Gastrocnemius medialis (tissue), 4 donors: ENCODE results near the gene KPNA1. TPM values are rescaled to one million over a fixed set of nuclear protein-coding genes. Genes with fewer than 3 reads are reported as not detected.

ENCODE experiments used
- ATAC-seq, 2 donors: fragments of 150-250 bp; one replicate each; pipeline ENCODE4 v1.9.1; 2016
- DNase-seq, 2 donors: peaks; one replicate each; pipeline ENCODE4 v3.0.0-alpha.2; 2019
- H3K27ac ChIP-seq, 4 donors: fragments of 200-600 bp; sonication (generic); 1 replicate in 1 of 4; 2 replicates in 3 of 4; pipeline ENCODE4 v1.5.1; 2016 to 2018; ENCODE audit warnings: mild to moderate bottlenecking in 2 of 4, moderate library complexity in 1 of 4
- H3K27me3 ChIP-seq, 3 donors: fragments of 200-600 bp; sonication (generic) in 2 of 3; 1 replicate in 1 of 3; 2 replicates in 2 of 3; pipeline versions ENCODE4 v1.5.1 to v1.6.0; 2016 to 2019; ENCODE audit warnings: mild to moderate bottlenecking in 1 of 3, moderate library complexity in 1 of 3
- H3K36me3 ChIP-seq, 2 donors: fragments of 200-600 bp; sonication (generic) in 1 of 2; one replicate each; pipeline ENCODE4 v1.5.1; 2017 to 2018
- H3K4me1 ChIP-seq, 2 donors: fragments of 200-600 bp; sonication (generic) in 1 of 2; one replicate each; pipeline ENCODE4 v1.5.1; 2016 to 2017; ENCODE audit warnings: mild to moderate bottlenecking in 2 of 2
- H3K4me3 ChIP-seq, 4 donors: fragments of 200-600 bp; sonication (generic) in 3 of 4; 1 replicate in 1 of 4; 2 replicates in 3 of 4; pipeline ENCODE4 v1.5.1; 2016 to 2019; ENCODE audit warnings: mild to moderate bottlenecking in 2 of 4
- H3K9me3 ChIP-seq, 3 donors: fragments of 200-600 bp; sonication (generic) in 2 of 3; 1 replicate in 1 of 3; 2 replicates in 2 of 3; pipeline ENCODE4 v1.5.1; 2016 to 2019
- CTCF ChIP-seq, 5 experiments: fragments of 450-650 bp in 3 of 5; fragments of 200-600 bp in 2 of 5; sonication (generic) in 2 of 5; IDR thresholded peaks in 4 of 5; conservative IDR thresholded peaks in 1 of 5; 1 replicate in 4 of 5; 2 replicates in 1 of 5; pipeline ENCODE4 v1.5.1; 2016 to 2019; ENCODE audit warnings: antibody characterized with exemption in 5 of 5, mild to moderate bottlenecking in 3 of 5, moderate library complexity in 3 of 5
- POLR2A ChIP-seq, 2 donors: fragments of 450-650 bp; IDR thresholded peaks; one replicate each; pipeline ENCODE4 v1.6.1; 2017; ENCODE audit warnings: antibody characterized with exemption in 2 of 2, mild to moderate bottlenecking in 2 of 2, moderate library complexity in 2 of 2
- in situ Hi-C, 4 donors: fragments of 200-750 bp; cut with MboI; loops; one replicate each; pipeline versions ENCODE4 v1.15.0 to v1.8.0; 2017; ENCODE audit warnings: low sequenced_read_pairs in 4 of 4
- intact Hi-C: fragments of 100-400 bp; cut with DNase I; formaldehyde crosslinking; loops from one replicate; pipeline ENCODE4 v1.15.1; 2023; ENCODE audit warnings: low total_unique reads
- total RNA-seq, 4 donors: library from RNA; depleted of rRNA; stranded (reverse); fragments of >200 nt; gene quantifications; one replicate each; pipeline versions ENCODE4 v1.1.0 to v1.2.3, GENCODE V29; 2016

Gene KPNA1
- total RNA-seq, 4 donors from 2014 or later = 108 to 119 (median 112) TPM

- peaks cover 2 to 46% of the 10 kb centered on the region in 2 donors for H3K36me3 ChIP-seq
- TF ChIP-seq CTCF (IDR thresholded peaks at IDR 0.05 in 4 of 5, conservative IDR thresholded peaks at IDR 0.05 in 1 of 5) (no peak), POLR2A (IDR thresholded peaks at IDR 0.05) (no peak)
- H3K27ac ChIP-seq = no peak overlapping the region
- no peak for DNase-seq
- intact Hi-C loops = no loop called here
- no peak overlapping the region for H3K4me3 ChIP-seq
- no peaks in the 10 kb centered on the region for H3K9me3 ChIP-seq
- no peaks in the 10 kb centered on the region for H3K27me3 ChIP-seq
- in situ Hi-C loops = no loop called here
- no peaks in the 10 kb centered on the region for H3K4me1 ChIP-seq
- ATAC-seq = no peak
These were observed 21.4 kb upstream of the KPNA1 start for GRCh38 chr3:122535964-122536631.

- no peak for DNase-seq
- Histone ChIP-seq H3K4me1 (no peaks in the 10 kb centered on the region), H3K36me3 (peaks cover 2 to 42% of the 10 kb centered on the region in 2 donors), H3K4me3 (no peak overlapping the region), H3K27me3 (no peaks in the 10 kb centered on the region), H3K9me3 (no peaks in the 10 kb centered on the region), H3K27ac (no peak overlapping the region)
- TF ChIP-seq POLR2A (IDR thresholded peaks at IDR 0.05) = no peak
- no peak for TF ChIP-seq CTCF (IDR thresholded peaks at IDR 0.05 in 4 of 5, conservative IDR thresholded peaks at IDR 0.05 in 1 of 5)
- peak; percentile 73 to 80 for ATAC-seq
- intact Hi-C loops = no loop called here
- in situ Hi-C loops = no loop called here
These were observed 19.2 kb upstream of the KPNA1 start for GRCh38 chr3:122533931-122534334.

- no peak for ATAC-seq
These were observed 18.7 kb upstream of the KPNA1 start for GRCh38 chr3:122533480-122533879.

GRCh38 chr3:122530164-122530563, 15.4 kb upstream of the KPNA1 start:
- ATAC-seq = no peak
- Histone ChIP-seq H3K4me1 (no peaks in the 10 kb centered on the region), H3K9me3 (no peaks in the 10 kb centered on the region), H3K4me3 (no peak overlapping the region), H3K27me3 (no peaks in the 10 kb centered on the region), H3K27ac (no peak overlapping the region), H3K36me3 (peaks cover 2 to 25% of the 10 kb centered on the region in 2 donors)
- intact Hi-C loops (no loop called here), in situ Hi-C loops (no loop called here)
- no peak for DNase-seq
- TF ChIP-seq CTCF (IDR thresholded peaks at IDR 0.05 in 4 of 5, conservative IDR thresholded peaks at IDR 0.05 in 1 of 5) (no peak), POLR2A (IDR thresholded peaks at IDR 0.05) (no peak)

More at GRCh38 chr3:122533480-122533879, 18.7 kb upstream of the KPNA1 start:
- no peaks in the 10 kb centered on the region for H3K4me1 ChIP-seq
- no peak overlapping the region for H3K4me3 ChIP-seq
- TF ChIP-seq CTCF (IDR thresholded peaks at IDR 0.05 in 4 of 5, conservative IDR thresholded peaks at IDR 0.05 in 1 of 5) (no peak), POLR2A (IDR thresholded peaks at IDR 0.05) (no peak)
- in situ Hi-C loops (no loop called here), intact Hi-C loops (no loop called here)
- DNase-seq = no peak
- H3K27me3 ChIP-seq = no peaks in the 10 kb centered on the region
- peaks cover 2 to 42% of the 10 kb centered on the region in 2 donors for H3K36me3 ChIP-seq
- no peaks in the 10 kb centered on the region for H3K9me3 ChIP-seq
- H3K27ac ChIP-seq = no peak overlapping the region

GRCh38 chr3:122523317-122523716, 8.6 kb upstream of the KPNA1 start:
- ATAC-seq (no peak), DNase-seq (no peak)
- Histone ChIP-seq H3K4me1 (no peaks in the 10 kb centered on the region), H3K36me3 (no peaks in the 10 kb centered on the region), H3K4me3 (no peak overlapping the region), H3K27ac (no peak overlapping the region), H3K9me3 (no peaks in the 10 kb centered on the region), H3K27me3 (no peaks in the 10 kb centered on the region)
- in situ Hi-C loops (no loop called here), intact Hi-C loops (no loop called here)
- TF ChIP-seq POLR2A (IDR thresholded peaks at IDR 0.05) (no peak), CTCF (IDR thresholded peaks at IDR 0.05 in 4 of 5, conservative IDR thresholded peaks at IDR 0.05 in 1 of 5) (no peak)
